22Rv1 (cell line): ENCODE measurements around the gene ZBTB34.

Experiments used
- H3K27ac ChIP-seq: fragments of 450-650 bp; 2 replicates; pipeline ENCODE4 v1.5.1; 2017
- ZFX ChIP-seq: fragments of 450-650 bp; IDR thresholded peaks from 2 replicates; pipeline ENCODE4 v1.6.1; 2017; ENCODE audit warnings: antibody characterized with exemption, borderline replicate concordance
- TF ChIP-seq, protein P1 (sequence below): fragments of 450-650 bp; IDR thresholded peaks from 2 replicates; pipeline ENCODE4 v1.5.1; 2017; ENCODE audit warnings: mild to moderate bottlenecking

Gene ZBTB34

DNA sequence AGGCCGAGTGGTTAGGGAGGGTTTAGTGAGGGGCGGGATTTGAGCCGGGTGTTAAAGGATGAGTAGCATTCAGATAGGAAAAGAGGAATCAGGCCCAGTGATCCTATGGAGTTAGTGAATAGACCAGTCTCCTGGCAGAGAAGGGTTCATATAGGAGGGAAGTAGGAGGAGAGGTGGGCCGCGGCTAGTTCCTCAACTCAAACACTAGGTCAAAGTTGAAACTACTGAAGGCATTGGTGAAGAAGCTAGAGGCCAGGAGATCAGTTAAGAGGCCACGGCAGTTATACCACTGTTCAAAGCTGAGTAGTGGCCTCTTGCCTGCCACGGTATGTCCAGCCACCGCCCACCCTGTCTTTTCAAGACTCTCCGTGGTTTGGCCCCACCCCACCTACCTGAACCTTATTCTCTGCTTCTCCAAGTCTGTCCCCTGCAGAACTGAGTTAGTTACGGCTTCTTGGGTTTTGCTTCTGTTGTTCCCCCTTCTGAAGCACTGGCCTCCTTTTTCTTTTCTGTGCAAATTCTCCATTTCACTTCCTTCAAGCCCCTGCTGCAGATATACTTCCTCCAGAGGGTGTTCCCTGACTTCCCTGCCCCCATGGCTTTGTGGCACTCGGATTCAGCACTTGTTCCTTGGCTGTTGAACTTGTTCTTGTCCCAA, 1.8 kb downstream of the ZBTB34 start:
- TF ChIP-seq, protein P1, sequence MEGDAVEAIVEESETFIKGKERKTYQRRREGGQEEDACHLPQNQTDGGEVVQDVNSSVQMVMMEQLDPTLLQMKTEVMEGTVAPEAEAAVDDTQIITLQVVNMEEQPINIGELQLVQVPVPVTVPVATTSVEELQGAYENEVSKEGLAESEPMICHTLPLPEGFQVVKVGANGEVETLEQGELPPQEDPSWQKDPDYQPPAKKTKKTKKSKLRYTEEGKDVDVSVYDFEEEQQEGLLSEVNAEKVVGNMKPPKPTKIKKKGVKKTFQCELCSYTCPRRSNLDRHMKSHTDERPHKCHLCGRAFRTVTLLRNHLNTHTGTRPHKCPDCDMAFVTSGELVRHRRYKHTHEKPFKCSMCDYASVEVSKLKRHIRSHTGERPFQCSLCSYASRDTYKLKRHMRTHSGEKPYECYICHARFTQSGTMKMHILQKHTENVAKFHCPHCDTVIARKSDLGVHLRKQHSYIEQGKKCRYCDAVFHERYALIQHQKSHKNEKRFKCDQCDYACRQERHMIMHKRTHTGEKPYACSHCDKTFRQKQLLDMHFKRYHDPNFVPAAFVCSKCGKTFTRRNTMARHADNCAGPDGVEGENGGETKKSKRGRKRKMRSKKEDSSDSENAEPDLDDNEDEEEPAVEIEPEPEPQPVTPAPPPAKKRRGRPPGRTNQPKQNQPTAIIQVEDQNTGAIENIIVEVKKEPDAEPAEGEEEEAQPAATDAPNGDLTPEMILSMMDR: no peak
- no peak for TF ChIP-seq ZFX
- H3K27ac ChIP-seq: no peak overlapping the region

DNA sequence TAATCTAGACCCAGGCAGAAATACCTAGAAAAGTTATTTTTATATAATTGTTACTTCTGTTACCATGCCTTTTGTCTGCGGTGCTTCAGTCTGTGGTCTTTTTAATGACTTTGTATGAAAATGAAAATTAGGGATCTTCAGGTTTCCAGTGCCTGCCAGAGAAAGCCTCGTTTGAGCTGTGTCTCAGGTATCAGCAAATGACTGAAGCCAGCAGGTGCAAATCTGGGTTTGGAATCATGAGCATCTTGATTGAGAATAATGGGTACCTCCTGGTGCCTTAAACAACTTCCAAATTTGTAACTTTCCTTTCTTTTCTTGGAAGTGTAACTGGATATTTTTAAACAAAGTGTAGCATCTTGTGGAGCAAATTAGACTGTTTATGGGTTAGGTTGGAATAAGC, 4.3 kb downstream of the ZBTB34 start:
- TF ChIP-seq ZFX: no peak
- TF ChIP-seq, protein P1: no peak
- no peak overlapping the region for H3K27ac ChIP-seq

DNA sequence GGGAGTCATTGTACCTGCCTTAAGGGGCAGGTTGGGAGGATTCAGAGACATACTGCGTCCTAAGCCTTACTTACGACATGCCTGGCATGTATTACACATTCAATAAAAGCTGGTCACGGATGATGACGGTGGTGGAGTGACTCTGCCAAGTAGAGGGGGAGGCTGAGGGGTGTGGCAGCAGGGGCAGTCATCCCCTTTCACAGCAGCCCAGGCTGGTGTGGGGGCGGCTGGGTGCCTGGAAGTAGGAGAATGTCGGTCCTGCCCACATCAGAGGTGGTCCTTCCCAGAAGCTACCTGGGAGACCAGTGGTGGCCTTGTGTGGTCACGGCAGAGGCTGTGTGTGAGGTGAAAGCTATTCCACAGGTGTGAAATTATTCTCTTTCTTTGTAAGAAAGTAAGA, 8.9 kb downstream of the ZBTB34 start:
- TF ChIP-seq ZFX: no peak
- TF ChIP-seq, protein P1: no peak
- no peak overlapping the region for H3K27ac ChIP-seq

DNA sequence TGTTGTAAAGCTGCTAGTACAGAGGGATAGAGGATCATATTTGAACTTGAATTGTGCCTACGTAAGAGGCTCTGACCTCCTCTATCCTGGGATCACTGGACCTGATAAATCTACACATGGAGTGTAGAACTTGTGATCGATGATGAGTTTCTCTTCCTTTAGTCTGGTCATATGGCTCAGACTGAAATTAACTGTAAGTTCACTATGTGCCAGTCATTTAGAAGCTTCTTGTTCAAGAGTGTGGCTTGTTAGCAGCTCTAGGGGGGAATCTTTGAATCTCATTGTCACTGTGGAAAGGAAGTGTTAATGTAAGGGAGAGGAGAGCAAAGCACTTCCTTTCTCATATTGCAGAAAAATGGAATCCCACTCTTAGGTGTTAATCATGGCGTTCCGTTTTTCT, 12.1 kb downstream of the ZBTB34 start:
- no peak for TF ChIP-seq ZFX
- TF ChIP-seq, protein P1: no peak
- no peak overlapping the region for H3K27ac ChIP-seq

DNA sequence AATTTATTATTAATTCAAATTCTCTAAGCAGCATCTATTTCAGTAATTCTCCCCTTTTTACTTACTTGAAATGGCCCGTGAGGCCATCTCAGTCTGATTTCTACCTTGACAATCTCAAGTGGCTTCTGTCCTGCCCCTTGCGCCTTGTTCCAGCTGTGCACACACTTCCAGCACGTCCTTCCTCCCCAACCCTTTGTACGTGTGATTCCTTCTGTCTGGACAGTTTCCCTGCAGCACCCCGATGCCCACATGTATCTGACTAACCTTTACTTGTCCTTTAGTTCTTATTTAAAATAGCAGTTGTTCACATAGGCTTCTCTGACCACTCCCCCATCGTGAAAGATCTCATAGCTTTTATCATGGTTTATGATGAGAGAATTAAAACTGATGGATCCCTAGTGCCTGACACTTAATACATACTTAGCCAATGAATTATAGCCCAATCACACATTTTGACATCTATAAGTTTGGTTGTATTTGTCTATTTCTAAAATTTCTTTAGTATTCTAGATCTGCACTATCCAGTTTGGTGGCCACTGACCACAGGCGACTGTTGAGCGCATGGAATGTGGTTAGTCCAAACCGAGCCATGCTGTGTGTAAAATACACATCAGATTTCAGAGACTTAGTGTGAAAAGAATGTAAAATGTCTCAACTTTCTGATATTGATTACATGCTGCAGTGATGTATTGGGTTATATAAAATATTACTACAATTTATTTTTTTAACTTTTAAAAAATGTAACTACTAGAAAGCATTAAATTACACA, 14.3 kb downstream of the ZBTB34 start:
- TF ChIP-seq, protein P1: no peak
- TF ChIP-seq ZFX: no peak
- no peak overlapping the region for H3K27ac ChIP-seq

DNA sequence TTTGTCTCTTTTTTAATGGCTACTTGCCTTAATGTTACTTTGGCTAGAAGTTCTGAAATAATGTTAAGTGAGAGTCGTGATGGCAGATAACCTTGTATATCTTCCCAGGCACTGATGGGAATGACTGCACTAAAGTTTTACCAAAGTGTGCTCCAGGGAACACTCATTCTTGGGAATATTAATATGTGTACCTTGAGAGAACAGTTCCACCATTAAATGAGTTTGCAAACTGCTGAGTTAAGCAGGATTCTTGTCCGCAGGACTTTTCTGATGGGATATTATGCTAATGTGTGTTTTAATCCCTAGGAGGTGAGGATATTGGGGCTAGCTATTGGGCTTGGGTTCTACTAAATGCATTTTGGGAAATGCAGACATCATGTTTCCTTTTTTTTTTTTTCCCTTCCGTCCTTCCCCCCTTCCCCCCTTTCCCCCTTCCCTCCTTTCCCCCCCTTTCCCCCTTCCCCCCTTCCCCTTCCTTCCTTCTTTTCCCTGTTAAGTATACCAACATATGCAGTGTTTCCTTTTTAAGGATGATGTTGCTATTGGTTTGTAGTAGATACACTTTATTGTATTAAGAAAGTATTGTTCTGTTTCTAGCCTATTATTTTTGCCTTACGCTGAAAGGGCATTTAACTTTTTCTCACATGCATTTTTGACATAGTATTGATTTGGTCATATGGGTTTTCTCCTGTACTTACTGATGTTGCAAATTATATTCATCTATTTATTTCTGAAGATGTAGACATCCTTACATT, 15.5 kb downstream of the ZBTB34 start:
- TF ChIP-seq ZFX: no peak
- TF ChIP-seq, protein P1: no peak
- H3K27ac ChIP-seq: no peak overlapping the region

DNA sequence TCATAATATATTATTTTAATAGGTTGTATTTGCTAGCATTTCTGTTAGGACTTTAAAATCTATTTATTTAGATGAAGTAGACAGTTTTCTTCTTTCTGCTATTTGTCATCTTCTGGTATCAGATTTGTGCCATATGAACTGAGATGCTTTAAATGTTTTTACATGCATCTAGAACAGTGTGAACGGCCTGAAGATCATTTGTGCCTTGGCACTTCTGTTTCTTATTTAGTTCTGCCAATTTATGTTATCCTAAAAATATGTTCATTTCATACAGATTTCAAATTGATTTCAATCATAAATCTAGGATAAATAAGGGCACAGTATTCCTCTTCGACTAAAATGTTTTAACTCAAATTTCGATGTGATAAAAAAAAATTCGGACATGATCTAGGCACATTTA, 16.1 kb downstream of the ZBTB34 start:
- TF ChIP-seq, protein P1: no peak
- TF ChIP-seq ZFX: no peak
- no peak overlapping the region for H3K27ac ChIP-seq
